ENCODE measurements around the gene OMA1. TPM values are rescaled to one million over a fixed set of nuclear protein-coding genes. Genes with fewer than 3 reads are reported as not detected.
"Not testable (repeated sequence)": the region's sequence is repeated elsewhere in the genome, so short reads cannot be mapped to it uniquely, and the experiment has no call there.

Gene OMA1
- total RNA-seq, 1 donor from 2014 or later, result 24.5 TPM

GRCh38 chr1:58574816-58575215 lies 28.3 kb upstream of the OMA1 start:
- intact Hi-C loops (cut with micrococcal nuclease), result loop anchor here (10.0 kb wide), 2 partner anchors 720 to 1240 kb away; partner anchors contain the start of genes FGGY and HOOK1

GRCh38 chr1:58573705-58574591 lies 27.4 kb upstream of the OMA1 start:
- intact Hi-C loops (cut with micrococcal nuclease), result loop anchor here (1.0 to 10.0 kb wide), 7 partner anchors 10 to 1241 kb away; partner anchors contain the start of genes FGGY, HOOK1, MYSM1 and OMA1

- intact Hi-C loops (cut with micrococcal nuclease), result loop anchor here (1.0 to 10.0 kb wide), 7 partner anchors 11 to 1242 kb away; partner anchors contain the start of genes FGGY, HOOK1, MYSM1 and OMA1
These were observed 26.6 kb upstream of the OMA1 start for GRCh38 chr1:58573138-58573537.

GRCh38 chr1:58572690-58573089 lies 26.2 kb upstream of the OMA1 start:
- intact Hi-C loops (cut with micrococcal nuclease), result loop anchor here (1.0 to 10.0 kb wide), 7 partner anchors 12 to 1242 kb away; partner anchors contain the start of genes FGGY, HOOK1, MYSM1 and OMA1

- intact Hi-C loops (cut with micrococcal nuclease), result loop anchor here (10.0 kb wide), 2 partner anchors 723 to 1243 kb away; partner anchors contain the start of genes FGGY and HOOK1
These were observed 25.1 kb upstream of the OMA1 start for GRCh38 chr1:58571616-58572015.

GRCh38 chr1:58570817-58571216 lies 24.3 kb upstream of the OMA1 start:
- intact Hi-C loops (cut with micrococcal nuclease), result loop anchor here (10.0 kb wide), 2 partner anchors 724 to 1244 kb away; partner anchors contain the start of genes FGGY and HOOK1

- intact Hi-C loops (cut with micrococcal nuclease), result loop anchor here (10.0 kb wide), 2 partner anchors 725 to 1245 kb away; partner anchors contain the start of genes FGGY and HOOK1
These were observed 23.6 kb upstream of the OMA1 start for GRCh38 chr1:58570094-58570493.

- intact Hi-C loops (cut with micrococcal nuclease), result no loop called here
These were observed 22.4 kb upstream of the OMA1 start for GRCh38 chr1:58568911-58569310.

GRCh38 chr1:58568271-58568860 lies 21.8 kb upstream of the OMA1 start:
- intact Hi-C loops (cut with micrococcal nuclease), result no loop called here

GRCh38 chr1:58566339-58566738 lies 19.8 kb upstream of the OMA1 start:
- intact Hi-C loops (cut with micrococcal nuclease), result no loop called here

GRCh38 chr1:58563715-58564114 lies 17.2 kb upstream of the OMA1 start:
- intact Hi-C loops (cut with micrococcal nuclease), result not testable (repeated sequence)

- intact Hi-C loops (cut with micrococcal nuclease), result no loop called here
These were observed 15.1 kb upstream of the OMA1 start for GRCh38 chr1:58561633-58562032.

GRCh38 chr1:58555393-58555792 lies 8.9 kb upstream of the OMA1 start:
- intact Hi-C loops (cut with micrococcal nuclease), result no loop called here

GRCh38 chr1:58551186-58552140 lies 4.9 kb upstream of the OMA1 start:
- intact Hi-C loops (cut with micrococcal nuclease), result no loop called here

GRCh38 chr1:58549291-58549690 lies 2.8 kb upstream of the OMA1 start:
- intact Hi-C loops (cut with micrococcal nuclease), result loop anchor here (5.0 to 10.0 kb wide), 4 partner anchors 266 to 598 kb away; no protein-coding TSS in a partner anchor

- intact Hi-C loops (cut with micrococcal nuclease), result loop anchor here (5.0 to 10.0 kb wide), 4 partner anchors 266 to 599 kb away; no protein-coding TSS in a partner anchor
These were observed 1.8 kb upstream of the OMA1 start for GRCh38 chr1:58548371-58548770.

- intact Hi-C loops (cut with micrococcal nuclease), result loop anchor here (1.0 to 10.0 kb wide), 15 partner anchors 27 to 1714 kb away; partner anchors contain the start of genes HOOK1 and JUN
These were observed 671 bp downstream of the OMA1 start for GRCh38 chr1:58545591-58546519.

- intact Hi-C loops (cut with micrococcal nuclease), result loop anchor here (10.0 kb wide), 2 partner anchors 272 to 502 kb away; no protein-coding TSS in a partner anchor
These were observed 3.3 kb downstream of the OMA1 start for GRCh38 chr1:58543260-58543659.

GRCh38 chr1:58539553-58539952 lies 7.0 kb downstream of the OMA1 start:
- intact Hi-C loops (cut with micrococcal nuclease), result no loop called here

Measured in T-helper 1 cell treated with Interleukin-12 subunit alpha and Interleukin-12 subunit beta and Interleukin-4 antibody, amounts not matched to agents 30 ng/mL and 1 ng/mL, for 36 hours (primary cell).